T-helper 22 cell (primary cell): ENCODE measurements around the gene GTPBP2.

Experiments
- DNase-seq: peaks from one replicate; pipeline ENCODE4 v3.0.0-alpha.2; 2020; ENCODE audit warnings: low read depth

Gene GTPBP2

DNA sequence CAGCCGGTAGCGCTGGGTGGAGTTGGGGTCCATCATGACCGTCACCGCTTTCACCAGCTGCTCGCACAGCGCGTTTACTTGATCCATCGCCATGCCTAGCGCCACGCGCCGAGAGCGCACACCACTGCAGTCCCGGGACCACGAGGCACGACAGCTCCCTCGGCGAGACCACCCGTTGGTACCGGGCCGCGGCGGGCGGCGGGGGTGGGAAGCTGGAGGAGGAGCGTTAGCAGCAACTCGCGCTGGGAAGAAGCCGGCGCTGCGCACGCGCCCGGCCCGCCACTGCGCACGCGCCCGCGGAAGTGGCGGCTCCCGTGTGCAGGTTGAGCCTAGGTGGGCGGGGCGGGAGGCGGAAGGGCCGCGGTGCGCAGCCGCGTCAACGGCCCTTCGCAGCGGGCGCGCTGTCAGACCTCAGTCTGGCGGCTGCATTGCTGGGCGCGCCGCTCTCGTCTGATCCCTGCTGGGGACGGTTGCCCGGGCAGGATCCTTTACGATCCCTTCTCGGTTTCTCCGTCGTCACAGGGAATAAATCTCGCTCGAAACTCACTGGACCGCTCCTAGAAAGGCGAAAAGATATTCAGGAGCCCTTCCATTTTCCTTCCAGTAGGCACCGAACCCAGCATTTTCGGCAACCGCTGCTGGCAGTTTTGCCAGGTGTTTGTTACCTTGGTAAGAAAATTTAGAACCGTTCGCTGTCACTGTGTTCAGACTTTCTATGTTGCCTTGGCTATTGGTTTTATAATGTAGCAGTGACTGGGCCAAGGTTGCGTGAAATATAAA, 53.1 kb downstream of the GTPBP2 start, which contains the start of the genes POLH and XPO5:
Gene POLH, plus strand, starts transcription at position 414 of the 780 bp plus-strand sequence. CDS start 6,135 bp downstream, outside the sequence.
Gene XPO5, minus strand, starts transcription at position 267 of the 780 bp plus-strand sequence. Its CDS starts 174 bp downstream, at position 93.
- peak; percentile 86 for DNase-seq

DNA sequence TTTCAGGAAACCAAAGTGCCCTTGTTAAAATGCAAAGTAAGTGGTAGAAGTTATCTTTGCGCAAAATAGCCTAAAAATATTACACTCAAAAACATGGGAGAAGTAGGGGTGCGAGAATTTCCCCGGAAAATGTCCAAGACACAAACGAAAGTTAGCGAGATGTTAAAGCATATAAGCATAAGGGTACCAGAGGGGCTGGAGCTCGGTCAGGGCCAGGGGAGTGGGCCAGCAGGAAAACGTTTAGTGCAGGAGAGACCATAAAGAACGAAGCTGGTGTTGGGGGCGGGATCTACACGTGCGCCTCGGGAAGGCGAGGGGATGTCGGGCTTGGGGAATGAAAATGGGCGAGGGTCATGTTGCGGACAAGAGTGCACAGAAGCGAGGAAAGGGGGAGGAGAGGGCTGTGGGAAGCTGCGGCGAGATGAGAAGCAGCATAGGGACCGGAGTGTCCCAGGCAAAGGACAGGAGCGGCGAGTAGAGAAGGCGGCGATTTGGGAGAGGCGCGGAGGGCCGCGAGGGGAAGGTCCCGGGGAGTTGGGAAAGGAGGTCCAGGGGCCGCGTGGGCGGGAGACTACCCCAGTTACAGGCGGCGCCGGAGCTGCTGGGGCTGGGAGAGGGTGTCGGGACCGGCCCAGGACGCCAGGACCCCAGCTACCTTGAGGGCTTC, 53.8 kb downstream of the GTPBP2 start:
- DNase-seq = no peak

DNA sequence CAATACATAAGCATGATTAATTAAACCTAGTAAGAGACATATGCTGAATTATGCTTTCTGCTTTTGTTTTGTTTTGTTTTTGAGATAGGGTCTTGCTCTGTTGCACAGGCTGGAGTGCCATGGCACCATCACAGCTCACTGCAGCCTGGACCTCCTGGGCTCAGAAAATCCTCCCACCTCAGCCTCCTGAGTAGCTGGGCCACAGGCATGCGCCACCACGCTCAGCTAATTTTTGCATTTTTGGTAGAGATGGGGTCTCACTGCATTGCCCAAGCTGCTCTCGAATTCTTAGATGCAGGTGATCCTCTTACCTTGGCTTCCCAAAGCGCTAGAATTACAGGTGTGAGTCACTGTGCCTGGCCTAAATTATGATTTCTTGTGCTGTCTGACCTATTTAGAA, 57.0 kb downstream of the GTPBP2 start:
- no peak for DNase-seq

DNA sequence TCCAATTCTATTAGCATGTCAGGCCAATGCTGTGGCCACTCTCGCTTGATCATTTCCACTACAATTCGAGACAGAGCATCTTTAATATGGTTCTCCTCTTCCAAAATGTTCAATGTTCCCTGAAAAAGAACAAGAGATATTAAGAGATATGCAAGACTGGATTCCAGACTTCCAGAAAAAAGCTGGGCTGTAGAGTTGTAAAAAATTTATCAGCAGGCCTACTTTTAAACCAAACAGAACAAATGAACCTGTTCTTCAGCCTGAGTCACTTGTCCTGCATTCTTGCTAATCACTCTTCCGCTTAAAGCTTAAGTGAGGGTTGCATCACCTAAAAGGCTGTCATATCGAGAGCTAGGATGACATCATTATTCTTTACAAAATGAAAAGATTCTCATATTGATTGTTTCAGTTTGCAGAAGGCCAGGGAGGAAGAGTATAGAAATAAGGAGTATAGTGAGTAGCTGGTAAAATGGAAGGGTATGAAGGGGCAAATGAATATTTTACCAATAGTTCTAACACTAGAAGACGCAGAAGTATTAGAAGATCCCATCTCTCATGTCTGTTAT, 58.1 kb downstream of the GTPBP2 start:
- DNase-seq = no peak
